ENCODE results near the gene ERMN.

The ERMN gene

DNA sequence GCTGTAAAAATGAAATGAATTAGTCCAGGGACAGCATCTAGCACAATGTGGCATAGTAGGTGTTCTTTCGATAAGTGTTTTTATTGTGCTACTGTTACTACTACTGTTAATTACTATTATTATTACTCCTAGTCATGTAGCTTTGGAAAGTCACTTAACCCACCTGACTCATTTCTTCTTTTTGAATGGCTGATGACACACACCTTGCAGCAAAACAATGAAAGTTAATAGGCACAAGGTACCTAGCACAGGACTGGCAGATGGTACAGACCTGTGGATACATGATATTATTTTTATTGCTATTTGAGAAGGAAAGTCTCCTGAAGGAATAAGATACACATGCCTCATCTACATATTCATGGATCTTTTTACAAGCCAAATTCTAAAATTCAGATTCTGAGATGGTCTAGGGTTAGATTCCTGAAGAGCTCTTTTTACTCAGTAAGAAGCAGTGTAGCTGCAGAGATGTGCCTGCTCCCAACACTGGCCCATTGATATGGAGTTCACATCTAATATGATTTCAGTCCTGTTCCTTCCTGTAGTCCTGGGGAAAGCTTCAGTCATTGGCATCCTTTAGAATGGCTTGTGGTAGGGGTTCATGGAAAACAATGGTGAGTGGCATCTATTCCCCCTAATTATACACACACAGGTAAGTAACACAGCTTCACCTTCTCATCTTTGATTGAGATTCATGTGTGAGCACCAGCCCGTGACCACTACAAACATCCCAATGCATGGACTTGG lies 7.9 kb upstream of the ERMN start:
- Histone ChIP-seq H3K27ac (replicated peaks) (no peak overlapping the region), H3K27me3 (ENCODE audit: insufficient read depth, poor library complexity, severe bottlenecking) (peaks cover 2% of the 10 kb centered on the region), H3K4me3 (replicated peaks; ENCODE audit: insufficient read depth, low read length) (no peak overlapping the region)
- no peak for DNase-seq (ENCODE audit: low read depth in 1 of 2, low spot score in 1 of 2)
- no peak for TF ChIP-seq SPI1 (IDR thresholded peaks at IDR 0.05; ENCODE audit: borderline replicate concordance, low read depth)
- no peak for TF ChIP-seq POLR2AphosphoS5 (IDR thresholded peaks at IDR 0.05; ENCODE audit: low read depth)
- TF ChIP-seq, protein P1, sequence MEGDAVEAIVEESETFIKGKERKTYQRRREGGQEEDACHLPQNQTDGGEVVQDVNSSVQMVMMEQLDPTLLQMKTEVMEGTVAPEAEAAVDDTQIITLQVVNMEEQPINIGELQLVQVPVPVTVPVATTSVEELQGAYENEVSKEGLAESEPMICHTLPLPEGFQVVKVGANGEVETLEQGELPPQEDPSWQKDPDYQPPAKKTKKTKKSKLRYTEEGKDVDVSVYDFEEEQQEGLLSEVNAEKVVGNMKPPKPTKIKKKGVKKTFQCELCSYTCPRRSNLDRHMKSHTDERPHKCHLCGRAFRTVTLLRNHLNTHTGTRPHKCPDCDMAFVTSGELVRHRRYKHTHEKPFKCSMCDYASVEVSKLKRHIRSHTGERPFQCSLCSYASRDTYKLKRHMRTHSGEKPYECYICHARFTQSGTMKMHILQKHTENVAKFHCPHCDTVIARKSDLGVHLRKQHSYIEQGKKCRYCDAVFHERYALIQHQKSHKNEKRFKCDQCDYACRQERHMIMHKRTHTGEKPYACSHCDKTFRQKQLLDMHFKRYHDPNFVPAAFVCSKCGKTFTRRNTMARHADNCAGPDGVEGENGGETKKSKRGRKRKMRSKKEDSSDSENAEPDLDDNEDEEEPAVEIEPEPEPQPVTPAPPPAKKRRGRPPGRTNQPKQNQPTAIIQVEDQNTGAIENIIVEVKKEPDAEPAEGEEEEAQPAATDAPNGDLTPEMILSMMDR (IDR thresholded peaks at IDR 0.05; ENCODE audit: insufficient read depth, low read length): no peak
- no peak for TF ChIP-seq REST (IDR thresholded peaks at IDR 0.05; ENCODE audit: insufficient replicate concordance, low read depth)

GRCh38 chr2:157329524-157329923 lies 3.9 kb upstream of the ERMN start:
- TF ChIP-seq POLR2AphosphoS5 (IDR thresholded peaks at IDR 0.05; ENCODE audit: low read depth): no peak
- TF ChIP-seq, protein P1 (IDR thresholded peaks at IDR 0.05; ENCODE audit: insufficient read depth, low read length): no peak
- Histone ChIP-seq H3K27ac (replicated peaks) (no peak overlapping the region), H3K4me3 (replicated peaks; ENCODE audit: insufficient read depth, low read length) (no peak overlapping the region), H3K27me3 (ENCODE audit: insufficient read depth, poor library complexity, severe bottlenecking) (peaks cover 4% of the 10 kb centered on the region)
- no peak for DNase-seq (ENCODE audit: low read depth in 1 of 2, low spot score in 1 of 2)

DNA sequence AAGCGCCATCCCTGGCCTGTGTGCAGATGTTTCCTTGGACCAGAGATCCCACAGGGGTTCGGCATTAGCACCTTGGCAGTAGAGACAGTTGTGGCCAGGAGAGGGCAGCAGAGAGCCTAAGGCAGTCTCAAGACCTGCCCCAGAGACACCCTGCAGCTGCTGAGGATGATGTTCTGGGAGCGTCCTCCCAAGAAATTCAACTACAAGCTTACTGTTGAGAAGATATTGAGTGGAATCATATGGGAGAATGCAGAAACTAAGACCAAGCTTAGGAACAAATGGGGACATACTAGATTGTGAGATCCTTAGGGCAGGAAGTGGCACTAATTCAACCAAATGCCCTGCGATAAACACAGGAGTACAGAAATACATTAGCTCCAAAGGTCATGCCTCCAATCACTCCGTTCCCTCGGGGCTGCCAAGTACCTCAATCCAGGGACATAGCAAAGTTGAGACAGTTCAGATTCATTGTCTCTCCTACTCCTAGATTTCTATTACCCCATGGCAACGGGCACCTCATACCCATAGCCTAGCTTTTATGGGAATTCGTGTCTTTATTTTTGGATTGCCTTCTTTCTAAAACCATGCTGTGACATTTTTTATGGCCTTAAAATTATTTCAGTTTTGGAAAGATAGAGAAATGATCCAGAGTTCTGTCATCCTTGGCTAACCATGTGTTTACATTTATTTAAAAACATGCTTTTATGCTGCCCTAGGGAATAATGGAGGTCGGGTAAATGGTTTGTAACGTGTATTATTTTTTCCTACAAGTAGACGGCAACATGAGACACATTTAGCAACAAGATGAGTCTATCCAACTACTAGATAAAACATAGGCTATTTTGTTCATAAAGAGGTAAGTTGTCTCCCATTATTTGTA lies 2.2 kb upstream of the ERMN start:
- H3K4me3 ChIP-seq (replicated peaks; ENCODE audit: insufficient read depth, low read length): no peak overlapping the region
- peaks cover 4% of the 10 kb centered on the region for H3K27me3 ChIP-seq (ENCODE audit: insufficient read depth, poor library complexity, severe bottlenecking)
- TF ChIP-seq, protein P1 (IDR thresholded peaks at IDR 0.05; ENCODE audit: insufficient read depth, low read length): peak; percentile 85
- no peak for TF ChIP-seq SPI1 (IDR thresholded peaks at IDR 0.05; ENCODE audit: borderline replicate concordance, low read depth)
- DNase-seq (ENCODE audit: low read depth in 1 of 2, low spot score in 1 of 2): peak; percentile 35 to 56
- H3K27ac ChIP-seq (replicated peaks): no peak overlapping the region

DNA sequence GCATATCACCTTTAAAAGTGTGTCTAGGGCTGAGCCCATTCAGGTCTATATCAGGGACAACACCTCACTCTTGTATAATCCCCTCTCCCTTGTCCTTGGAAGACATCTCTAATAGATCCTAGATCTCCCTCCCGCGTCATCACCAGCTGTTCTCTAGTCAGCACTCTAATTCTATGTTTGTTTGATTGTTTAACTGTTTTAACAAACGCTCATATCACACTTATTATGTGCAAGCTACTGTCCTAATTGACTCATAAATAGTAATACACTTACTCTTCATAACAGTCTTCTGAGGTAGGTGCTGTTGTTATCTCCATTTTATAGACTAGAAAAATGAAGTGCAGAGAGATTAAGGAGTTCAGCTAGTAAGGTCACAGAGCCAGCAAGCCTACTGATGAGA lies 1.6 kb upstream of the ERMN start:
- no peak for DNase-seq (ENCODE audit: low read depth in 1 of 2, low spot score in 1 of 2)
- peaks cover 4% of the 10 kb centered on the region for H3K27me3 ChIP-seq (ENCODE audit: insufficient read depth, poor library complexity, severe bottlenecking)
- no peak overlapping the region for H3K27ac ChIP-seq (replicated peaks)
- TF ChIP-seq GABPA (IDR thresholded peaks at IDR 0.05; ENCODE audit: low read depth): no peak
- TF ChIP-seq, protein P1 (IDR thresholded peaks at IDR 0.05; ENCODE audit: insufficient read depth, low read length): no peak
- TF ChIP-seq SPI1 (IDR thresholded peaks at IDR 0.05; ENCODE audit: borderline replicate concordance, low read depth): no peak
- no peak for TF ChIP-seq REST (IDR thresholded peaks at IDR 0.05; ENCODE audit: insufficient replicate concordance, low read depth)
- H3K4me3 ChIP-seq (replicated peaks; ENCODE audit: insufficient read depth, low read length): no peak overlapping the region
